SK-N-SH treated with all-trans-retinoic acid at 6 μM for 48 hours (cell line): ENCODE measurements around the gene CCDC183.

Experiments
- ATAC-seq: fragments of 200-7000 bp; cut with Tn5 transposase; 3 replicates; pipeline ENCODE4 v1.9.1; 2020; ENCODE audit warnings: mild to moderate bottlenecking, moderate library complexity
- ARNTL ChIP-seq: fragments of 450-650 bp; formaldehyde crosslinking; IDR thresholded peaks from 2 replicates; pipeline ENCODE4 v1.5.0; 2020; ENCODE audit warnings: low read depth, mild to moderate bottlenecking, moderate library complexity, borderline replicate concordance
- BACH2 ChIP-seq: fragments of 250-450 bp; sonication (Bioruptor Pico); IDR thresholded peaks from 2 replicates; pipeline ENCODE4 v1.9.0; 2021; ENCODE audit warnings: mild to moderate bottlenecking, borderline replicate concordance
- CREB5 ChIP-seq: fragments of 250-450 bp; sonication (Bioruptor Pico); IDR thresholded peaks from 2 replicates; pipeline ENCODE4 v1.5.1; 2020; ENCODE audit warnings: low read depth, mild to moderate bottlenecking, moderate library complexity
- CSDC2 ChIP-seq: fragments of 250-450 bp; sonication (Bioruptor Pico); IDR thresholded peaks from 2 replicates; pipeline ENCODE4 v1.5.0; 2020; ENCODE audit warnings: mild to moderate bottlenecking, moderate library complexity
- ESRRG ChIP-seq: fragments of 250-450 bp; sonication (Bioruptor Pico); IDR thresholded peaks from 2 replicates; pipeline ENCODE4 v1.6.1; 2021; ENCODE audit warnings: mild to moderate bottlenecking
- GLIS3 ChIP-seq: fragments of 250-450 bp; sonication (Bioruptor Pico); IDR thresholded peaks from 2 replicates; pipeline ENCODE4 v1.5.0; 2020; ENCODE audit warnings: mild to moderate bottlenecking, moderate library complexity
- ISL1 ChIP-seq: fragments of 250-450 bp; sonication (Bioruptor Pico); IDR thresholded peaks from 2 replicates; pipeline ENCODE4 v2.1.2; 2022; ENCODE audit warnings: mild to moderate bottlenecking, moderate library complexity
- OSR1 ChIP-seq: fragments of 250-450 bp; sonication (Bioruptor Pico); IDR thresholded peaks from 2 replicates; pipeline ENCODE4 v1.8.0; 2022; ENCODE audit warnings: moderate library complexity, mild to moderate bottlenecking, inconsistent platforms
- PATZ1 ChIP-seq: fragments of 250-450 bp; sonication (Bioruptor Pico); IDR thresholded peaks from 2 replicates; pipeline ENCODE4 v1.8.0; 2020; ENCODE audit warnings: mild to moderate bottlenecking, moderate library complexity, borderline replicate concordance
- POU6F1 ChIP-seq: fragments of 250-450 bp; sonication (Bioruptor Pico); IDR thresholded peaks from 2 replicates; pipeline ENCODE4 v1.8.0; 2021; ENCODE audit warnings: low read depth, mild to moderate bottlenecking, moderate library complexity, borderline replicate concordance
- PPARA ChIP-seq: fragments of 250-450 bp; sonication (Bioruptor Pico); IDR thresholded peaks from 2 replicates; pipeline ENCODE4 v1.5.0; 2020; ENCODE audit warnings: mild to moderate bottlenecking, borderline replicate concordance
- RARB ChIP-seq: fragments of 250-450 bp; sonication (Bioruptor Pico); IDR thresholded peaks from 2 replicates; pipeline ENCODE4 v1.8.0; 2021; ENCODE audit warnings: mild to moderate bottlenecking, moderate library complexity
- SNAI2 ChIP-seq: fragments of 250-450 bp; sonication (Bioruptor Pico); IDR thresholded peaks from 2 replicates; pipeline ENCODE4 v1.5.0; 2020; ENCODE audit warnings: mild to moderate bottlenecking, moderate library complexity
- TCF4 ChIP-seq: fragments of 250-450 bp; sonication (Bioruptor Pico); IDR thresholded peaks from 2 replicates; pipeline ENCODE4 v1.8.0; 2021; ENCODE audit warnings: mild to moderate bottlenecking, moderate library complexity, borderline replicate concordance
- TOX ChIP-seq: fragments of 250-450 bp; sonication (Bioruptor Pico); IDR thresholded peaks from 2 replicates; pipeline ENCODE4 v1.8.0; 2021; ENCODE audit warnings: mild to moderate bottlenecking, moderate library complexity, borderline replicate concordance
- TSHZ2 ChIP-seq: fragments of 250-450 bp; sonication (Bioruptor Pico); IDR thresholded peaks from 2 replicates; pipeline ENCODE4 v1.5.0; 2020; ENCODE audit warnings: mild to moderate bottlenecking, moderate library complexity
- ZC3H10 ChIP-seq: fragments of 250-450 bp; sonication (Bioruptor Pico); IDR thresholded peaks from 2 replicates; pipeline ENCODE4 v1.5.1; 2021; ENCODE audit warnings: mild to moderate bottlenecking, moderate library complexity
- ZFP3 ChIP-seq: fragments of 250-450 bp; sonication (Bioruptor Pico); IDR thresholded peaks from 2 replicates; pipeline ENCODE4 v1.5.0; 2020; ENCODE audit warnings: mild to moderate bottlenecking, moderate library complexity
- ZNF565 ChIP-seq: fragments of 450-650 bp; formaldehyde crosslinking; conservative IDR thresholded peaks from 2 replicates; pipeline ENCODE4 v1.5.0; 2020; ENCODE audit warnings: low read depth, mild to moderate bottlenecking, moderate library complexity
- ZNF70 ChIP-seq: fragments of 450-650 bp; formaldehyde crosslinking; IDR thresholded peaks from 2 replicates; pipeline ENCODE4 v1.5.0; 2020; ENCODE audit warnings: mild to moderate bottlenecking, moderate library complexity
- ZNF8 ChIP-seq: fragments of 450-650 bp; formaldehyde crosslinking; IDR thresholded peaks from 2 replicates; pipeline ENCODE4 v1.5.0; 2020; ENCODE audit warnings: mild to moderate bottlenecking, moderate library complexity

CCDC183 gene

GRCh38 chr9:136855461-136856078 is 59.4 kb downstream of the CCDC183 start:
- TF ChIP-seq BACH2 (CRISPR knock-in tag) (no peak), SNAI2 (CRISPR knock-in tag) (no peak), ARNTL (CRISPR knock-in tag) (no peak), PPARA (CRISPR knock-in tag) (no peak), TOX (CRISPR knock-in tag) (no peak), OSR1 (CRISPR knock-in tag) (no peak), ZC3H10 (no peak), ZNF8 (CRISPR knock-in tag) (no peak), ZNF565 (CRISPR knock-in tag) (no peak), TCF4 (CRISPR knock-in tag) (no peak), GLIS3 (no peak), ESRRG (no peak), POU6F1 (no peak), ZNF70 (CRISPR knock-in tag) (no peak), ISL1 (CRISPR knock-in tag) (no peak), TSHZ2 (CRISPR knock-in tag) (no peak)
- ATAC-seq, result no peak

- TF ChIP-seq ZFP3 (CRISPR knock-in tag) (no peak), PPARA (CRISPR knock-in tag) (no peak), ZNF8 (CRISPR knock-in tag) (no peak), TSHZ2 (CRISPR knock-in tag) (no peak), RARB (CRISPR knock-in tag) (no peak), TOX (CRISPR knock-in tag) (no peak), PATZ1 (CRISPR knock-in tag) (no peak), BACH2 (CRISPR knock-in tag) (no peak), ZNF70 (CRISPR knock-in tag) (no peak)
- no peak for ATAC-seq
Observed at GRCh38 chr9:136856079-136856476, 59.9 kb downstream of the CCDC183 start.

- no peak for ATAC-seq
- no peak for TF ChIP-seq BACH2 (CRISPR knock-in tag)
- no peak for TF ChIP-seq ZNF70 (CRISPR knock-in tag)
- no peak for TF ChIP-seq POU6F1
- TF ChIP-seq CSDC2, result no peak
- no peak for TF ChIP-seq ZNF565 (CRISPR knock-in tag)
- no peak for TF ChIP-seq RARB (CRISPR knock-in tag)
- no peak for TF ChIP-seq SNAI2 (CRISPR knock-in tag)
- TF ChIP-seq CREB5 (CRISPR knock-in tag), result no peak
- TF ChIP-seq ESRRG, result no peak
- TF ChIP-seq ZFP3 (CRISPR knock-in tag), result no peak
Observed at GRCh38 chr9:136856541-136857141, 60.5 kb downstream of the CCDC183 start.
